GF-D8 (cell line): ENCODE data around the gene PBLD.
"Not testable (repeated sequence)": the region's sequence is repeated elsewhere in the genome, so short reads cannot be mapped to it uniquely, and the experiment has no call there.

Experiments used
- DNase-seq: peaks from one replicate; lab custom pipeline; 2025; lab: John Stamatoyannopoulos, UW

Gene PBLD

DNA sequence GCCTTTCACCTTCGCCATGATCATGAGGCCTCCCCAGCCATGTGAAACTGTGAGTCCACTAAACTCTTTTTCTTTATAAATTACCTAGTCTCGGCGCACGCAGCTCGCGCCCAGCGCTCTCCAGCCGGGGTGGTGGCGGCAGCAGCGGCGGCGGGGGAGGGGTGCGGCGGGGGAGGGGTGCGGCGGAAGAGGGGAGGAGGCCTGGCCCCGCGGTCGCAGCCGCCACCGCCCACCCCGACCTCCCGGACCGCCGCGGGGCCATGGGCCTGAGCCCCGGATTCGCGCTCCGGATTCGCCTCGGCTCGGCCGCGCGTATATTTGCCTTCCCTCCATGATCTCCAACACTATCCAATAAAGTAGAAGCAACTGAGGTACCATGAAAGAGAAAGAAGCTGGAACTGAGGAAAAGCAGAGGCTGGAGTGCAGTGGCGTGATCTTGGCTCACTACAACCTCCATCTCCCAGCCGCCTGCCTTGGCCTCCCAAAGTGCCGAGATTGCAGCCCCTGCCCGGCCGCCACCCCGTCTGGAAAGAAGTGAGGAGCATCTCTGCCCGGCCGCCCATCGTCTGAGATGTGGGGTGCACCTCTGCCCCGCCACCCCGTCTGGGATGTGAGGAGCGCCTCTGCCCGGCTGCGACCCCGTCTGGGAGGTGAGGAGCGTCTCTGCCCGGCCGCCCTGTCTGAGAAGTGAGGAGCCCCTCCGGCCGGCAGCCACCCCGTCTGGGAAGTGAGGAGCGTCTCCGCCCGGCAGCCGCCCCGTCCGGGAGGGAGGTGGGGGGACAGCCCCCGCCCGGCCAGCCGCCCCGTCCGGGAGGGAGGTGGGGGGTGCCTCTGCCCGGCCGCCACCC, 53.6 kb downstream of the PBLD start:
- not testable (repeated sequence) for DNase-seq

DNA sequence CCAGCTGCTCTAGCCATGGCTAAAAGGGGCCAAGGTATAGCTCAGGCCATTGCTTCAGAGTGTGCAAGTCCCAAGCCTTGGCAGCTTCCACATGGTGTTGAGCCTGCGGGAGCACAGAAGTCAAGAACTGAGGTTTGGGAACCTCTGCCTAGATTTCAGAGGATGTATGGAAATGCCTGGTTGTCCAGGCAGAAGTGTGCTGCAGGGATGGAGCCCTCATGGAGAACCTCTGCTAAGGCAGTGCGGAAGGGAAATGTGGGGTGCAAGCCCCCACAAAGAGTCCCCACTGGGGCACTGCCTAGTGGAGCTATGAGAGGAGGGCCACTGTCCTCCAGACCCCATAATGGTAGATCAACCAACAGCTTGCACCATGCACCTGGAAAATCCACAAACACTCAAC, 54.9 kb downstream of the PBLD start:
- DNase-seq = not testable (repeated sequence)

- DNase-seq = no peak
Observed at GRCh38 chr10:68276224-68276623, 56.5 kb downstream of the PBLD start.

GRCh38 chr10:68275600-68276126, 57.1 kb downstream of the PBLD start:
- DNase-seq = no peak

DNA sequence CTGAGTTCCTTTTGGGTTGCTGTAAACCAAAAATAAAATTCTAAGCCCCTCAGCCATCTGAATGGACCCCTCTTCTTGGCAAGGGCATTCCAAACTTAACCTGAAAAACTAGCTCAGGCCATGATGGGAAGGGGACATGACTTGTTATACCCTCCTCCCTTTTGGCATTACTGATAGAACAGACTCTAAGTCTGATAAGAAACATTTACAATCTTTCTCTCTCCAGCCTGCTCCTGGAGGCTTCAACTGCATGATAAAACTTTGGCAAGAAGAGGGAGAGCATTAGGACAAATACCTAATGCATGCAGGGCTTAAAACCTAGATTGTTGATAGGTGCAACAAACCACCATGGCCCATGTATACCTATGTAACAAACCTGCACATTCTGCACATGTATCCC, 59.9 kb downstream of the PBLD start:
- no peak for DNase-seq

- DNase-seq = no peak
Observed at GRCh38 chr10:68271196-68271882, 61.4 kb downstream of the PBLD start.

DNA sequence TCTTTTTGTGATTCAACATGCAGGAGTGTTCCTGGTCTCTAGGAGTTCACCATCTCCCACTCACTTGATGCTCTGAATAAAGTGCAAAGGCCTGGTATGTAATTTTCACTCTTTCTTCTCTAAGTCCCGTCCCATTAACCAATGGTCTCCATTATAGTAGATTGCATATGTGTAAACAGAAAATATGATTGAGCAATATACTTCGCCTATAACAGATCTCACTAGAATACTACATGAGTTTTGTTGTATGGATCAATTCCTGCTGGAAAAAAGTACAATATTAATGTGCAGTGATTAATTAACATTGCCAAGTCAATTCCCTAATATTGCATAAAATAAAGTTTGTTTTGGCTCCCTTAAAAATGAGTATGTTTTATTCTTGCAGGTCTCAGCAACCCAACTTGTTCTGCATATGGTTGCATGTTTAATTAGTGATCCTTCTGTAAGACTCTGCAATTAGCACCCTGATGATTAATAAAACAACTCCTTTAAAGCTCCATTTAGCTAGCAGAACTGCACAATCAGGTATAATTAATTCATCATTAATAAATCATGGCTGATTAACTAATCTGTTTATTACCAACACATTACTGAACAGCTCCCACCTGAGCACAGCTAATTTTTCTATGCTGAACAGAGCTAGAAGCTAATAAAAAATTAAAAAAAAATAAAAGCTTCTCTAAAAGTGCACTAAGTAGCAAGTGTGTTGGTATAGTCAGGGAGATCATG, 63.0 kb downstream of the PBLD start:
- DNase-seq = no peak

DNA sequence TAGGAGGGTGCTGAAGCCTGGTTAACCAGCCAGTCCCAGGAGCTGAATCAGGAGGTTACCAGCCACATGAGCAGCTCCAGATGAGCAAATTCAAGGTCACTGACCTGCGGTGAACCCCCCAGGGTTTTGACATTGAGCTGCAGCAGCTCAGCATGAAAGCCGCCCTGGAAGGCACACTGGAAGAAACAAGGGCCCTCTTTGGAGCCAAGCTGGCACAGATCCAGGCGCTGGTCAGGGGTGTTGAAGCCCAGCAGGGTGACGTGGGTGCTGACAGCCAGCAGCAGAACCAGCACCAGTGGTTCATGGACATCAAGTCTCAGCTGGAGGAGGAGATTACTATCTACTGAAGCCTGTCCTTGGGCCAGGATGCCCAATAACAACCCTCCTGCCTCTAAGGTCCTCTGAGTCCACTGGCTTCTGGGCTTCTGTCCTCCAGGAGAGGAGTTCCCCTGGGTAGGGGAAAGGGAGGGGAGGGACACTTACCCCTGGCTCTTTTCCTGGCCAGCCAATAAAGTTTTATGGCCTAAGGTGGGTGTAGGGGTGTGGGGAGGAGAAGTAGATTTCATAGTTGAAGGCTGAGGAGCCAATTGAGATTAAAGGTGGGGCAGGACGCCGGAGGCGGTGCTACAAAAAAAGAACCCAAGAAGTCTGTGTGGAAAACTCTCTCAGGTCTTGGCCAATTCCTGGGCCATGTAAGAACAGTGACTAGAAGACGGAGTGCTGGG, 71.4 kb downstream of the PBLD start:
- no peak for DNase-seq

- no peak for DNase-seq
Observed at GRCh38 chr10:68253346-68253745, 79.4 kb downstream of the PBLD start.

- no peak for DNase-seq
Observed at GRCh38 chr10:68251625-68252495, 80.9 kb downstream of the PBLD start.

DNA sequence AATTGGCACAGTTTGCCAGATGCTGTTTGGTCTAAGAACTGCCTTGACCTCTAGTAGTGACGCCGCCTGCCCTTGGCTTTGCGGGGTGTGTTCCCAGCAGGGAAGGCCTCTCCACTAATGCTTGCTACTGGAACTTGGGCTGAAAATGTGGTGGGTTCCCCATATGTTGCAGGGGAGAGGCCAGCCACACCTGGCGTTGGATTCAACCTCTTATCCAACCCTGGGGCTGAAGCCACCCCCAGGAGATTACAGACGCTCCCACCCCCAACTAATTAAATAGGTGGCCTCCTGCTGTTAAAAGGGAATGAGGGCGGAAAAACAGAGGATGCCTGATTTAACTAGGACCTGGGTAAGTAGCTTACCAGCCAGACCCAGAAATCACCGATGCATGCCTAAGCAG, 81.6 kb downstream of the PBLD start:
- no peak for DNase-seq

DNA sequence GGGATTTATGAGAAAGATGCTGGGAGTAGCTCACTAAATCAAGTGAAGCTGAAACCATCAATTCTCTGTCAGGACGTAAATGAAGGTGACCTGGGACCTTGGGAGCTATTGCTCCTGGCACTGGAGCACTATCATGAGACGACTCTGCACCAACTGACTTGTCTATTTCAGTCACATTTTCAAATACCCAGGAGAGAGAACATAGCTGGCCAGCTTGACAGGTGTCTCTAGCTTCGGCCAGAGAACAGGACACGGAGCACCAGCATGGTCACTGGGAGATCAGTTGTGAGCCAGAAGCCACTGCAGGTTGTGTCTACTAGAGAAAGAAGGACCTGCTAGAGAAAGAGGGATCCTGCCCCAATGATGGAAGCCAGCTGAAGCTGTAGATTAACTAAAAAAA, 83.4 kb downstream of the PBLD start:
- DNase-seq = no peak

GRCh38 chr10:68247931-68248330, 84.8 kb downstream of the PBLD start:
- no peak for DNase-seq

- not testable (repeated sequence) for DNase-seq
Observed at GRCh38 chr10:68246397-68246796, 86.3 kb downstream of the PBLD start.

DNA sequence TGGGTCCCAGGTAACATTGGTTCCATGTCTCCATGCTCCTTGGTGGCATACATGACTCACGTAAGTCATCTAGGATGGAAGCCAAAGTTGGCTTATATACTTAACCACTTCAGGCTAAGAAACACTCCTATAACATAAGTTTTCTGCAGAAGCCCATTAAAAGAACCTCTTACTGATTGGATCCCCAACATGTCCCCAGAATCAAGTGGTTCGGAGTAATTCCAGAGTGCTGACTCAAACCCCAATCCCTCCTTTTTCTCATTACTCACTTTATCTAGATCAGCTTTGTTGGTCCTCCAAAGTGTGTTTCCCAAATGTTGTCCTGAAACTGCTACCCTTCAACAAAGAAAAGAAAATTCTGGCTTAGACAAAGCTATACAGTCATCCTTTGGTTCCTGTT, 90.7 kb downstream of the PBLD start:
- DNase-seq = no peak

DNA sequence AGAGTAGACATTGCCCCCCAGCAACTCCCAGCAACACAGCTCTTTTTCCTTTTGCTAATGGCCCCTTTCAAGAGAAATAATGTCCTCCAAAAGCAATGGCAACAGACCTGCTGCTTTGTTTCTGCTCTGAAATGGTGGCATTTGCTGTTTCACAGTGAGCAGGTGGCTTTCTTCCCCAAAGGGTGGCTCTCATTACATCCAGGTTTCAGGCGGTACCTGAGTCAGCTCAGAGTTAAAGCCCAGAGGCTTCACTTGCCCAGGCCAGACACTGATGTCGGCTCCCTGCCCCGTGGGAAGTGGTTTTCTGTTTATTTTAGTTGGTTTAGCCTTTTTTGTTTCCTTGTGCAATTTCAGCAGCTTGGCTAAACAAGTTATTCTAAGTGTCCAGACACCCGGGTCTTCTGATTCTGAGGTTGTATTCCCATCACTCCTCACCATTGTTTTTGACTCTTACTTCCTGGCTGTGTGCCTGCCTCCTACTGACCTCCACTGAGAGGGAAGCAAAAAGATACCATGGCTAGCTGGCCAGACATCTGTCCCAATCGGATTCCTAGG, 93.1 kb downstream of the PBLD start:
- no peak for DNase-seq

DNA sequence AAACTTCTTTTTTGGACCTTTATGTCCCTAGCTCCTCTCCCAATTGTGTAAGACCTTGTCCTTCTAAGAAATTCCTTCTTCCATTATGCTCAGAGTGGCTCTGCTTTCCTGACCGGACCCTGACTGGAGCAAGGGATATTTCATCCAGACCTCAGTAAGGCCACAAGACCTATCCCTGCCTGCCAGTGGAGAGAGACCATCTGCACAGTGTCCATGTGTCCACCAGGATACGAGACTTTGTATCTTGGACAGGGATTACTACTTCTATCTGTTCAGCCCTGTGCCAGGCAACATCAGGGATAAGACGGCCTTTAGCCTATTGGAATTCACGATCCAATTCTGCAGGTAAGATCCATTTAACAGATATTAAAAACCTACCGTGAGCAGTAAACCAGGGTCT, 93.7 kb downstream of the PBLD start:
- DNase-seq = no peak

DNA sequence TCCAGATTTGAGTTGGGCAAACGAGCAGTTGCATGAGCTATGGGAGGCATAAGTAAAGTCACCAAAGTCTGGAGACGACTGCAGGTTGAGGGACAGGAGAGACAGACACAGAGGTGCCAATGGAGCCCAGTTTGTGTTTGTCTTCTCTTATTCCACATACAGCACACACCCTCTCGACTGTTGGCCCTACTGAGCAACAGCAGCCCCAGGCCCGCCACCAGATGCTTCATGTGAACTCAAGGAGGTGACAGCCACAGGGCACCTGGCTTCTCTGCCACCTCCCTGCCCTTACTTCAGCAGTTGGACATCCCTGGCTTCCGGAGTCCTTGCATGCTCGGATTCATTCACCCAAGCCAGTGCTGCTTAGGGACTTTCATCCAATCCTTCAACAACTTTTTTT, 94.4 kb downstream of the PBLD start:
- no peak for DNase-seq

GRCh38 chr10:68237173-68237572, 95.6 kb downstream of the PBLD start:
- DNase-seq = no peak

- DNase-seq = no peak
Observed at GRCh38 chr10:68235581-68235980, 97.1 kb downstream of the PBLD start.

DNA sequence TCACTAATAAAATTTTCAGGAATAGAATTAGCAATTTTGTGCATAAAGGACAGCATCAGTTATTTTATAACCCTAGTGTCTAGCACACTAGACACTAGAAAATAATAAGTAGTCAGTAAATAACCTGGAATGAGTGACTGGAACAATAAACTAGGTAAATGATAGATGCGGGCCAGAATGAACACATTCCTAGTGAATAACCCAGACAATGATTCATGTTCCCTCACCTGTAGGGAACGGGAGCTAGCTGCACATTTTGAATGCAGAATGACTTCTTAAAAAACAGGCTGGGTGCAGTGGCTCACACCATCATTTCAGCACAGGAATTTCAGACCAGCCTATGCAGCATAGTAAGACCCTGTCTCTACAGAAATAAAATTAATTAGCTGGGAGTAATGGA, 97.6 kb downstream of the PBLD start:
- no peak for DNase-seq
